ENCODE data around the gene SIN3A. TPM values are rescaled to one million over a fixed set of nuclear protein-coding genes. Genes with fewer than 3 reads are reported as not detected.

Gene SIN3A
- total and polyA plus RNA-seq, 2 experiments from 2014 or later = 13.9 to 27.7 TPM

- peaks cover 20% of the 10 kb centered on the region for H3K36me3 ChIP-seq (ENCODE audit: low read depth)
- in situ Hi-C loops (cut with MboI) = no loop called here
- H3F3A ChIP-seq (ENCODE audit: insufficient read depth) = peaks cover 24% of the 10 kb centered on the region
- DNase-seq = no peak
- no peak overlapping the region for H3K9ac ChIP-seq
- H3K4me2 ChIP-seq (ENCODE audit: unreplicated experiment) = no peak overlapping the region
- peaks cover 56% of the 10 kb centered on the region for H3K79me2 ChIP-seq (ENCODE audit: insufficient read depth)
- no peaks in the 10 kb centered on the region for H3K27me3 ChIP-seq (replicated peaks; ENCODE audit: insufficient read depth)
- no peak overlapping the region for H3K27ac ChIP-seq
- H3K9me3 ChIP-seq (ENCODE audit: low read depth) = no peaks in the 10 kb centered on the region
- no peaks in the 10 kb centered on the region for H3K9me2 ChIP-seq (ENCODE audit: insufficient read depth)
- 92 to 94% methylated on average over 11 of the region's 11 CpGs for WGBS, 2 experiments (ENCODE audit: low coverage in 1 of 2, low lambda C conversion rate in 2 of 2, missing lambda C conversion rate in 2 of 2)
- TF ChIP-seq EZH2phosphoT487 (IDR thresholded peaks at IDR 0.05; ENCODE audit: insufficient read depth, low read depth) = no peak
- peaks cover 15% of the 10 kb centered on the region; the same call in 1 of the 2 replicates for H3K4me1 ChIP-seq (ENCODE audit: insufficient read depth)
- no peak overlapping the region for H3K4me3 ChIP-seq
- H4K20me1 ChIP-seq (ENCODE audit: insufficient read depth) = no peaks in the 10 kb centered on the region
- no peak overlapping the region for H2AFZ ChIP-seq
Observed at GRCh38 chr15:75371901-75372688, 79.4 kb downstream of the SIN3A start.

GRCh38 chr15:75371486-75371885 lies 80.0 kb downstream of the SIN3A start:
- WGBS, 2 experiments (ENCODE audit: low coverage in 1 of 2, low lambda C conversion rate in 2 of 2, missing lambda C conversion rate in 2 of 2) = 95 to 100% methylated on average over 1 of the region's 1 CpG
- H3K9me2 ChIP-seq (ENCODE audit: insufficient read depth) = no peaks in the 10 kb centered on the region
- no peak for DNase-seq
- peaks cover 15% of the 10 kb centered on the region; the same call in 1 of the 2 replicates for H3K4me1 ChIP-seq (ENCODE audit: insufficient read depth)
- no peak for TF ChIP-seq EZH2phosphoT487 (IDR thresholded peaks at IDR 0.05; ENCODE audit: insufficient read depth, low read depth)
- no peak for TF ChIP-seq EZH2 (IDR thresholded peaks at IDR 0.05; ENCODE audit: insufficient read depth, poor library complexity, severe bottlenecking)
- H3K79me2 ChIP-seq (ENCODE audit: insufficient read depth) = peaks cover 56% of the 10 kb centered on the region
- in situ Hi-C loops (cut with MboI) = no loop called here
- H3K27ac ChIP-seq = no peak overlapping the region
- H3F3A ChIP-seq (ENCODE audit: insufficient read depth) = peaks cover 24% of the 10 kb centered on the region
- H3K4me2 ChIP-seq (ENCODE audit: unreplicated experiment) = no peak overlapping the region
- H2AFZ ChIP-seq = no peak overlapping the region
- H3K9ac ChIP-seq = no peak overlapping the region
- H3K9me3 ChIP-seq (ENCODE audit: low read depth) = no peaks in the 10 kb centered on the region
- H4K20me1 ChIP-seq (ENCODE audit: insufficient read depth) = no peaks in the 10 kb centered on the region
- peaks cover 18% of the 10 kb centered on the region for H3K36me3 ChIP-seq (ENCODE audit: low read depth)
- H3K27me3 ChIP-seq (replicated peaks; ENCODE audit: insufficient read depth) = no peaks in the 10 kb centered on the region
- H3K4me3 ChIP-seq = no peak overlapping the region

- Histone ChIP-seq H3K9me3 (ENCODE audit: low read depth) (no peaks in the 10 kb centered on the region), H3K4me3 (no peak overlapping the region), H3K79me2 (ENCODE audit: insufficient read depth) (peaks cover 51% of the 10 kb centered on the region), H3K9ac (no peak overlapping the region), H3F3A (ENCODE audit: insufficient read depth) (peaks cover 24% of the 10 kb centered on the region), H3K27ac (peak overlapping the region; percentile 81), H4K20me1 (ENCODE audit: insufficient read depth) (no peaks in the 10 kb centered on the region), H3K4me2 (ENCODE audit: unreplicated experiment) (no peak overlapping the region), H2AFZ (no peak overlapping the region), H3K9me2 (ENCODE audit: insufficient read depth) (no peaks in the 10 kb centered on the region), H3K27me3 (replicated peaks; ENCODE audit: insufficient read depth) (no peaks in the 10 kb centered on the region), H3K36me3 (ENCODE audit: low read depth) (peaks cover 11% of the 10 kb centered on the region), H3K4me1 (ENCODE audit: insufficient read depth) (peaks cover 15% of the 10 kb centered on the region; the same call in 1 of the 2 replicates)
- WGBS, 2 experiments (ENCODE audit: low coverage in 1 of 2, low lambda C conversion rate in 2 of 2, missing lambda C conversion rate in 2 of 2) = 90 to 93% methylated on average over 7 of the region's 7 CpGs
- DNase-seq = no peak
- TF ChIP-seq EZH2phosphoT487 (IDR thresholded peaks at IDR 0.05; ENCODE audit: insufficient read depth, low read depth) (no peak), EZH2 (IDR thresholded peaks at IDR 0.05; ENCODE audit: insufficient read depth, poor library complexity, severe bottlenecking) (no peak)
- in situ Hi-C loops (cut with MboI) = no loop called here
Observed at GRCh38 chr15:75369897-75370581, 81.5 kb downstream of the SIN3A start.

GRCh38 chr15:75368689-75369239 lies 82.7 kb downstream of the SIN3A start:
- Histone ChIP-seq H3K36me3 (ENCODE audit: low read depth) (peaks cover 11% of the 10 kb centered on the region), H3K9ac (peak overlapping the region; percentile 93)

More at GRCh38 chr15:75368689-75369239, 82.7 kb downstream of the SIN3A start:
- H3K27ac ChIP-seq = peak overlapping the region; percentile 81
- H3K79me2 ChIP-seq (ENCODE audit: insufficient read depth) = peaks cover 47% of the 10 kb centered on the region
- H3K27me3 ChIP-seq (replicated peaks; ENCODE audit: insufficient read depth) = no peaks in the 10 kb centered on the region
- in situ Hi-C loops (cut with MboI) = no loop called here
- peaks cover 15% of the 10 kb centered on the region; the same call in 1 of the 2 replicates for H3K4me1 ChIP-seq (ENCODE audit: insufficient read depth)
- H3F3A ChIP-seq (ENCODE audit: insufficient read depth) = peaks cover 24% of the 10 kb centered on the region
- TF ChIP-seq EZH2phosphoT487 (IDR thresholded peaks at IDR 0.05; ENCODE audit: insufficient read depth, low read depth) (no peak), EZH2 (IDR thresholded peaks at IDR 0.05; ENCODE audit: insufficient read depth, poor library complexity, severe bottlenecking) (no peak)
- H4K20me1 ChIP-seq (ENCODE audit: insufficient read depth) = no peaks in the 10 kb centered on the region
- no peaks in the 10 kb centered on the region for H3K9me2 ChIP-seq (ENCODE audit: insufficient read depth)
- peak overlapping the region; percentile 71 for H2AFZ ChIP-seq
- peak overlapping the region; percentile 96 for H3K4me2 ChIP-seq (ENCODE audit: unreplicated experiment)
- peak; percentile 68 for DNase-seq
- WGBS, 2 experiments (ENCODE audit: low coverage in 1 of 2, low lambda C conversion rate in 2 of 2, missing lambda C conversion rate in 2 of 2) = 1 to 2% methylated on average over 23 of the region's 23 CpGs
- H3K4me3 ChIP-seq = peak overlapping the region; percentile 84
- H3K9me3 ChIP-seq (ENCODE audit: low read depth) = no peaks in the 10 kb centered on the region

All from GM23248 (cell line).